HEK293 (cell line): Measurements from ENCODE around the gene REN.

ENCODE experiments used
- CTCF ChIA-PET: fragments of 350-600 bp; formaldehyde crosslinking; extraction: SDS; loops from one replicate; lab custom pipeline; 2021; ENCODE audit warnings: antibody characterized with exemption; lab: Yijun Ruan, JAX
- POLR2A ChIA-PET: fragments of 300-600 bp; formaldehyde crosslinking; extraction: SDS; loops from one replicate; lab custom pipeline; 2020; ENCODE audit warnings: antibody characterized with exemption, inconsistent platforms; lab: Yijun Ruan, JAX
- H3K27ac ChIP-seq: fragments of 200-500 bp; sonication (Bioruptor generic); 2 replicates; pipeline ENCODE4 v1.5.1; 2014; ENCODE audit warnings: low read depth, low read length, control low read depth, inconsistent platforms; ENCODE audit errors: extremely low read depth
- H3K36me3 ChIP-seq, 2 experiments: fragments of 200-500 bp in 1 of 2; sonication (Bioruptor generic) in 1 of 2; 1 replicate in 1 of 2; 2 replicates in 1 of 2; pipeline ENCODE4 v1.5.1; 2014 to 2017; ENCODE audit warnings: inconsistent platforms in 2 of 2, low read length in 2 of 2; ENCODE audit not compliant: control insufficient read depth in 2 of 2, insufficient read depth in 1 of 2
- H3K4me1 ChIP-seq: fragments of 200-500 bp; sonication (Bioruptor generic); 2 replicates; pipeline ENCODE4 v1.5.1; 2014; ENCODE audit warnings: mild to moderate bottlenecking, low read length, inconsistent platforms; ENCODE audit not compliant: control insufficient read depth, insufficient read depth
- H3K4me3 ChIP-seq: 2 replicates; pipeline ENCODE4 v1.5.1; 2011; ENCODE audit warnings: low read depth, mild to moderate bottlenecking, control low read depth, low read length, moderate library complexity
- H3K9me3 ChIP-seq: fragments of 200-500 bp; sonication (Bioruptor generic); 2 replicates; pipeline ENCODE4 v1.5.1; 2014; ENCODE audit warnings: low read depth, low read length, inconsistent platforms; ENCODE audit not compliant: control insufficient read depth, insufficient read depth
- BCL6B ChIP-seq: fragments of 450-650 bp; formaldehyde crosslinking; IDR thresholded peaks from 2 replicates; pipeline ENCODE4 v1.5.1; 2017; ENCODE audit warnings: missing biosample characterization, missing genetic modification characterization
- HOXA7 ChIP-seq: sonication (generic); formaldehyde crosslinking; IDR thresholded peaks from 2 replicates; pipeline ENCODE4 v1.8.1; 2022; ENCODE audit warnings: missing genetic modification reagents, borderline replicate concordance
- OVOL3 ChIP-seq: fragments of 450-650 bp; formaldehyde crosslinking; IDR thresholded peaks from 2 replicates; pipeline ENCODE4 v1.5.1; 2016; ENCODE audit warnings: missing biosample characterization, missing genetic modification characterization
- PRDM1 ChIP-seq: fragments of 450-650 bp; formaldehyde crosslinking; IDR thresholded peaks from 2 replicates; pipeline ENCODE4; 2016; ENCODE audit warnings: missing biosample characterization, missing genetic modification characterization
- ZNF112 ChIP-seq: fragments of 450-650 bp; formaldehyde crosslinking; IDR thresholded peaks from 2 replicates; pipeline ENCODE4 v1.5.0; 2017; ENCODE audit warnings: missing biosample characterization, missing genetic modification characterization
- ZNF16 ChIP-seq: fragments of 450-650 bp; formaldehyde crosslinking; IDR thresholded peaks from 2 replicates; pipeline ENCODE4 v1.5.1; 2016; ENCODE audit warnings: low read depth, missing biosample characterization, missing genetic modification characterization
- ZNF2 ChIP-seq: fragments of 450-650 bp; formaldehyde crosslinking; IDR thresholded peaks from 2 replicates; pipeline ENCODE4 v1.5.1; 2016; ENCODE audit warnings: missing biosample characterization, missing genetic modification characterization
- ZNF354C ChIP-seq: fragments of 450-650 bp; formaldehyde crosslinking; IDR thresholded peaks from 2 replicates; pipeline ENCODE4 v1.5.1; 2016; ENCODE audit warnings: missing biosample characterization, missing genetic modification characterization, low read depth, borderline replicate concordance
- ZNF513 ChIP-seq: fragments of 450-650 bp; IDR thresholded peaks from 2 replicates; pipeline ENCODE4 v1.5.1; 2018; ENCODE audit warnings: missing biosample characterization, missing genetic modification characterization
- ZNF544 ChIP-seq: fragments of 450-650 bp; formaldehyde crosslinking; IDR thresholded peaks from 2 replicates; pipeline ENCODE4 v1.5.0; 2017; ENCODE audit warnings: missing biosample characterization, missing genetic modification characterization
- ZNF585B ChIP-seq: fragments of 450-650 bp; formaldehyde crosslinking; IDR thresholded peaks from 2 replicates; pipeline ENCODE4 v1.5.1; 2016; ENCODE audit warnings: missing biosample characterization, missing genetic modification characterization
- ZNF621 ChIP-seq: fragments of 450-650 bp; formaldehyde crosslinking; IDR thresholded peaks from 2 replicates; pipeline ENCODE4 v1.5.1; 2017; ENCODE audit warnings: missing biosample characterization, missing genetic modification characterization
- ZNF623 ChIP-seq: fragments of 450-650 bp; formaldehyde crosslinking; IDR thresholded peaks from 2 replicates; pipeline ENCODE4 v1.5.1; 2016; ENCODE audit warnings: missing biosample characterization, missing genetic modification characterization
- ZNF785 ChIP-seq: fragments of 450-650 bp; formaldehyde crosslinking; IDR thresholded peaks from 2 replicates; pipeline ENCODE4 v1.5.1; 2016; ENCODE audit warnings: missing biosample characterization, missing genetic modification characterization
- TF ChIP-seq, protein P1 (sequence below): fragments of 450-650 bp; formaldehyde crosslinking; IDR thresholded peaks from 2 replicates; pipeline ENCODE4 v1.5.1; 2016; ENCODE audit warnings: missing biosample characterization, missing genetic modification characterization, borderline replicate concordance
- TF ChIP-seq, protein P2 (sequence below): fragments of 450-650 bp; formaldehyde crosslinking; IDR thresholded peaks from 2 replicates; pipeline ENCODE4 v1.5.1; 2016; ENCODE audit warnings: missing biosample characterization, missing genetic modification characterization

Gene REN

GRCh38 chr1:204125759-204126351 lies 40.3 kb downstream of the REN start (continued):
- TF ChIP-seq, protein P1, sequence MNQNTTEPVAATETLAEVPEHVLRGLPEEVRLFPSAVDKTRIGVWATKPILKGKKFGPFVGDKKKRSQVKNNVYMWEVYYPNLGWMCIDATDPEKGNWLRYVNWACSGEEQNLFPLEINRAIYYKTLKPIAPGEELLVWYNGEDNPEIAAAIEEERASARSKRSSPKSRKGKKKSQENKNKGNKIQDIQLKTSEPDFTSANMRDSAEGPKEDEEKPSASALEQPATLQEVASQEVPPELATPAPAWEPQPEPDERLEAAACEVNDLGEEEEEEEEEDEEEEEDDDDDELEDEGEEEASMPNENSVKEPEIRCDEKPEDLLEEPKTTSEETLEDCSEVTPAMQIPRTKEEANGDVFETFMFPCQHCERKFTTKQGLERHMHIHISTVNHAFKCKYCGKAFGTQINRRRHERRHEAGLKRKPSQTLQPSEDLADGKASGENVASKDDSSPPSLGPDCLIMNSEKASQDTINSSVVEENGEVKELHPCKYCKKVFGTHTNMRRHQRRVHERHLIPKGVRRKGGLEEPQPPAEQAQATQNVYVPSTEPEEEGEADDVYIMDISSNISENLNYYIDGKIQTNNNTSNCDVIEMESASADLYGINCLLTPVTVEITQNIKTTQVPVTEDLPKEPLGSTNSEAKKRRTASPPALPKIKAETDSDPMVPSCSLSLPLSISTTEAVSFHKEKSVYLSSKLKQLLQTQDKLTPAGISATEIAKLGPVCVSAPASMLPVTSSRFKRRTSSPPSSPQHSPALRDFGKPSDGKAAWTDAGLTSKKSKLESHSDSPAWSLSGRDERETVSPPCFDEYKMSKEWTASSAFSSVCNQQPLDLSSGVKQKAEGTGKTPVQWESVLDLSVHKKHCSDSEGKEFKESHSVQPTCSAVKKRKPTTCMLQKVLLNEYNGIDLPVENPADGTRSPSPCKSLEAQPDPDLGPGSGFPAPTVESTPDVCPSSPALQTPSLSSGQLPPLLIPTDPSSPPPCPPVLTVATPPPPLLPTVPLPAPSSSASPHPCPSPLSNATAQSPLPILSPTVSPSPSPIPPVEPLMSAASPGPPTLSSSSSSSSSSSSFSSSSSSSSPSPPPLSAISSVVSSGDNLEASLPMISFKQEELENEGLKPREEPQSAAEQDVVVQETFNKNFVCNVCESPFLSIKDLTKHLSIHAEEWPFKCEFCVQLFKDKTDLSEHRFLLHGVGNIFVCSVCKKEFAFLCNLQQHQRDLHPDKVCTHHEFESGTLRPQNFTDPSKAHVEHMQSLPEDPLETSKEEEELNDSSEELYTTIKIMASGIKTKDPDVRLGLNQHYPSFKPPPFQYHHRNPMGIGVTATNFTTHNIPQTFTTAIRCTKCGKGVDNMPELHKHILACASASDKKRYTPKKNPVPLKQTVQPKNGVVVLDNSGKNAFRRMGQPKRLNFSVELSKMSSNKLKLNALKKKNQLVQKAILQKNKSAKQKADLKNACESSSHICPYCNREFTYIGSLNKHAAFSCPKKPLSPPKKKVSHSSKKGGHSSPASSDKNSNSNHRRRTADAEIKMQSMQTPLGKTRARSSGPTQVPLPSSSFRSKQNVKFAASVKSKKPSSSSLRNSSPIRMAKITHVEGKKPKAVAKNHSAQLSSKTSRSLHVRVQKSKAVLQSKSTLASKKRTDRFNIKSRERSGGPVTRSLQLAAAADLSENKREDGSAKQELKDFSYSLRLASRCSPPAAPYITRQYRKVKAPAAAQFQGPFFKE (tag by site-specific recombination): no peak
- TF ChIP-seq BCL6B (tag by site-specific recombination) (no peak), ZNF513 (no peak), ZNF544 (no peak), ZNF621 (tag by site-specific recombination) (no peak), ZNF16 (tag by site-specific recombination) (no peak)
- TF ChIP-seq, protein P2, sequence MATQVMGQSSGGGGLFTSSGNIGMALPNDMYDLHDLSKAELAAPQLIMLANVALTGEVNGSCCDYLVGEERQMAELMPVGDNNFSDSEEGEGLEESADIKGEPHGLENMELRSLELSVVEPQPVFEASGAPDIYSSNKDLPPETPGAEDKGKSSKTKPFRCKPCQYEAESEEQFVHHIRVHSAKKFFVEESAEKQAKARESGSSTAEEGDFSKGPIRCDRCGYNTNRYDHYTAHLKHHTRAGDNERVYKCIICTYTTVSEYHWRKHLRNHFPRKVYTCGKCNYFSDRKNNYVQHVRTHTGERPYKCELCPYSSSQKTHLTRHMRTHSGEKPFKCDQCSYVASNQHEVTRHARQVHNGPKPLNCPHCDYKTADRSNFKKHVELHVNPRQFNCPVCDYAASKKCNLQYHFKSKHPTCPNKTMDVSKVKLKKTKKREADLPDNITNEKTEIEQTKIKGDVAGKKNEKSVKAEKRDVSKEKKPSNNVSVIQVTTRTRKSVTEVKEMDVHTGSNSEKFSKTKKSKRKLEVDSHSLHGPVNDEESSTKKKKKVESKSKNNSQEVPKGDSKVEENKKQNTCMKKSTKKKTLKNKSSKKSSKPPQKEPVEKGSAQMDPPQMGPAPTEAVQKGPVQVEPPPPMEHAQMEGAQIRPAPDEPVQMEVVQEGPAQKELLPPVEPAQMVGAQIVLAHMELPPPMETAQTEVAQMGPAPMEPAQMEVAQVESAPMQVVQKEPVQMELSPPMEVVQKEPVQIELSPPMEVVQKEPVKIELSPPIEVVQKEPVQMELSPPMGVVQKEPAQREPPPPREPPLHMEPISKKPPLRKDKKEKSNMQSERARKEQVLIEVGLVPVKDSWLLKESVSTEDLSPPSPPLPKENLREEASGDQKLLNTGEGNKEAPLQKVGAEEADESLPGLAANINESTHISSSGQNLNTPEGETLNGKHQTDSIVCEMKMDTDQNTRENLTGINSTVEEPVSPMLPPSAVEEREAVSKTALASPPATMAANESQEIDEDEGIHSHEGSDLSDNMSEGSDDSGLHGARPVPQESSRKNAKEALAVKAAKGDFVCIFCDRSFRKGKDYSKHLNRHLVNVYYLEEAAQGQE: no peak

DNA sequence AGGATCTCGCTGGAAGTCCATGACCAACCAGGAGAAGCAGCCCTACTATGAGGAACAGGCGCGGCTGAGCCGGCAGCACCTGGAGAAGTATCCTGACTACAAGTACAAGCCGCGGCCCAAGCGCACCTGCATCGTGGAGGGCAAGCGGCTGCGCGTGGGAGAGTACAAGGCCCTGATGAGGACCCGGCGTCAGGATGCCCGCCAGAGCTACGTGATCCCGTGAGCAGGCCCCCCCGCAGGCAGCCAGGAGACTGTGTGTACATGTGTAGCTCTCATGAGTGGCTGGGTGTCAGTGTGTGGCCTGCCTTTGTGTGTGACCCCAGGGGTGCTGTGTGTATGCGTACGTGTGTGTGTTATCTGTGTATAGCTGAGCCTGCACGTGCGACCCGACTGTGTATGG lies 41.5 kb downstream of the REN start:
- CTCF ChIA-PET: interaction anchor here (1.0 to 1.4 kb wide), 2 partner anchors 253 kb away, joined by 5 read pairs; no protein-coding TSS in a partner anchor

More for the DNA sequence above, 41.5 kb downstream of the REN start:
- POLR2A ChIA-PET: no interaction called here
- TF ChIP-seq ZNF112 (tag by site-specific recombination): no peak
- no peak for TF ChIP-seq PRDM1 (tag by site-specific recombination)
- no peak for TF ChIP-seq ZNF585B
- no peak for TF ChIP-seq HOXA7 (CRISPR knock-in tag)
- no peak for TF ChIP-seq OVOL3 (tag by site-specific recombination)
- no peak for TF ChIP-seq ZNF2
- no peak for TF ChIP-seq ZNF354C (tag by site-specific recombination)
- no peak for TF ChIP-seq ZNF785
- no peak for TF ChIP-seq ZNF623 (tag by site-specific recombination)
- no peak overlapping the region for H3K4me3 ChIP-seq
- 0 out of 2 replicates have a peak, but pooled peaks cover 3% of the 10 kb centered on the region for H3K4me1 ChIP-seq
- peaks cover 0 to 43% of the 10 kb centered on the region in 2 experiments; a peak in 2 of 3 replicates for H3K36me3 ChIP-seq
- no peaks in the 10 kb centered on the region for H3K9me3 ChIP-seq
- H3K27ac ChIP-seq: no peak overlapping the region
